ENCODE results near the gene PCYOX1L.

The PCYOX1L gene

GRCh38 chr5:149410071-149410470 is 52.2 kb downstream of the PCYOX1L start:
- H3K4me2 ChIP-seq (ENCODE audit: low read length): no peak overlapping the region
- no peak overlapping the region for H3K27ac ChIP-seq (ENCODE audit: low read length)
- H4K20me1 ChIP-seq (ENCODE audit: insufficient read depth, low read length): no peaks in the 10 kb centered on the region
- no peaks in the 10 kb centered on the region for H3K36me3 ChIP-seq (replicated peaks; ENCODE audit: low read depth, low read length)
- TF ChIP-seq CTCF (IDR thresholded peaks at IDR 0.05; ENCODE audit: low read depth, low read length) (no peak), EZH2phosphoT487 (IDR thresholded peaks at IDR 0.05; ENCODE audit: low read depth) (no peak)
- no peak overlapping the region for H2AFZ ChIP-seq (ENCODE audit: low read depth, low read length)
- no peaks in the 10 kb centered on the region for H3K4me1 ChIP-seq (ENCODE audit: low read length)
- H3K9me3 ChIP-seq (ENCODE audit: insufficient read depth, low read length): no peaks in the 10 kb centered on the region
- H3K9ac ChIP-seq (ENCODE audit: low read length): no peak overlapping the region
- H3K79me2 ChIP-seq (ENCODE audit: low read length): no peaks in the 10 kb centered on the region
- no peaks in the 10 kb centered on the region for H3K27me3 ChIP-seq (ENCODE audit: low read depth, low read length)
- no peak overlapping the region for H3K4me3 ChIP-seq (ENCODE audit: low read length)

GRCh38 chr5:149410721-149411432 is 53.0 kb downstream of the PCYOX1L start:
- Histone ChIP-seq H3K4me1 (ENCODE audit: low read length) (no peaks in the 10 kb centered on the region), H2AFZ (ENCODE audit: low read depth, low read length) (no peak overlapping the region), H3K27ac (ENCODE audit: low read length) (no peak overlapping the region), H3K4me2 (ENCODE audit: low read length) (no peak overlapping the region), H3K9me3 (ENCODE audit: insufficient read depth, low read length) (no peaks in the 10 kb centered on the region), H3K9ac (ENCODE audit: low read length) (no peak overlapping the region), H3K36me3 (replicated peaks; ENCODE audit: low read depth, low read length) (no peaks in the 10 kb centered on the region), H3K27me3 (ENCODE audit: low read depth, low read length) (no peaks in the 10 kb centered on the region), H4K20me1 (ENCODE audit: insufficient read depth, low read length) (no peaks in the 10 kb centered on the region), H3K4me3 (ENCODE audit: low read length) (no peak overlapping the region), H3K79me2 (ENCODE audit: low read length) (no peaks in the 10 kb centered on the region)
- TF ChIP-seq EZH2phosphoT487 (IDR thresholded peaks at IDR 0.05; ENCODE audit: low read depth) (no peak), CTCF (IDR thresholded peaks at IDR 0.05; ENCODE audit: low read depth, low read length) (no peak)

DNA sequence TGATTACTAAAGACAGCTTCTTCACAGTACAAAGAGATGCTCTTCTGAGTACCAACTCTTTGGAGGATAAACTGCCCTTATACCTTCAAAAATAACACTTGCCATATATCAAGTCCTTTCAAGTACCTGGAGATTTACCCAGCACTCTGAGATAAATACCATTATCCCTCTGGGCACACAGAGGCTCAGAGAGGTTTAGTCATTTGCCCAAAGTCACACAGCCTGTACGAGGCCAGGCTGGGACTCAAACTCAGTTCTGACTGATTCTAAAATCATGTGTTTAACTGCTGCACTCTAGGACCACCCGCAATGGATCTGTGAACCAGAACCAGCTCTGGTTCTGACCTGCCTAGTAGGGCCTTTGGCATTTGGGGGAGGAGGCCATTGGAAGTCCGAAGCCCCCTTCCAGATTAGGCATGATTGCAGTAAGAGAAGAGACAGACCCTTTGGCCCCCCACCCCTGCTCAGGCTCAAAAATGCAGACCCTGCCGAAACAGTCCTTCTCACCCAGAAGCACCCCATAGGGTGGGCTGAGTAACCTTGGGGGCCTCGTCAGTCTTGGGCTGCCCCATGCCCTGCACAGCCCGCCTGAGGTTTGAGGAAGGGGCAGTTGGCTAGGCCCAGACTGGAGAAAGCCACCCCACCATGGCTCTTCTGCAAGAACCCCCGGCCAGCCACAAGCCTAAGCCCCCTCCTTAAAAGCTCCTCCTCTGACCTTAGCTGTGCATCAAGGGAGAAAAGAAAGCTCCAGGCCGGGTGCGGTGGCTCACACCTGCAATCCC is 54.1 kb downstream of the PCYOX1L start:
- Histone ChIP-seq H3K36me3 (replicated peaks; ENCODE audit: low read depth, low read length) (no peaks in the 10 kb centered on the region), H4K20me1 (ENCODE audit: insufficient read depth, low read length) (no peaks in the 10 kb centered on the region), H3K4me1 (ENCODE audit: low read length) (no peaks in the 10 kb centered on the region), H3K9ac (ENCODE audit: low read length) (no peak overlapping the region), H3K4me2 (ENCODE audit: low read length) (no peak overlapping the region), H3K9me3 (ENCODE audit: insufficient read depth, low read length) (no peaks in the 10 kb centered on the region), H3K27ac (ENCODE audit: low read length) (no peak overlapping the region), H2AFZ (ENCODE audit: low read depth, low read length) (no peak overlapping the region), H3K4me3 (ENCODE audit: low read length) (no peak overlapping the region), H3K79me2 (ENCODE audit: low read length) (no peaks in the 10 kb centered on the region), H3K27me3 (ENCODE audit: low read depth, low read length) (no peaks in the 10 kb centered on the region)
- TF ChIP-seq EZH2phosphoT487 (IDR thresholded peaks at IDR 0.05; ENCODE audit: low read depth) (no peak), CTCF (IDR thresholded peaks at IDR 0.05; ENCODE audit: low read depth, low read length) (no peak)

GRCh38 chr5:149412783-149413476 is 55.1 kb downstream of the PCYOX1L start:
- Histone ChIP-seq H3K4me2 (ENCODE audit: low read length) (no peak overlapping the region), H3K9me3 (ENCODE audit: insufficient read depth, low read length) (no peaks in the 10 kb centered on the region), H3K27ac (ENCODE audit: low read length) (no peak overlapping the region), H3K36me3 (replicated peaks; ENCODE audit: low read depth, low read length) (no peaks in the 10 kb centered on the region), H3K27me3 (ENCODE audit: low read depth, low read length) (no peaks in the 10 kb centered on the region), H3K79me2 (ENCODE audit: low read length) (no peaks in the 10 kb centered on the region), H4K20me1 (ENCODE audit: insufficient read depth, low read length) (no peaks in the 10 kb centered on the region), H3K4me1 (ENCODE audit: low read length) (no peaks in the 10 kb centered on the region), H3K4me3 (ENCODE audit: low read length) (no peak overlapping the region), H2AFZ (ENCODE audit: low read depth, low read length) (no peak overlapping the region), H3K9ac (ENCODE audit: low read length) (no peak overlapping the region)
- no peak for TF ChIP-seq EZH2phosphoT487 (IDR thresholded peaks at IDR 0.05; ENCODE audit: low read depth)
- TF ChIP-seq CTCF (IDR thresholded peaks at IDR 0.05; ENCODE audit: low read depth, low read length): no peak
